Measurements from ENCODE around the gene BRIP1. TPM values are rescaled to one million over a fixed set of nuclear protein-coding genes. Genes with fewer than 3 reads are reported as not detected.

The BRIP1 gene
- total and polyA plus RNA-seq, 2 experiments from 2014 or later: 8.0 to 23.1 TPM

- TF ChIP-seq, protein P1, sequence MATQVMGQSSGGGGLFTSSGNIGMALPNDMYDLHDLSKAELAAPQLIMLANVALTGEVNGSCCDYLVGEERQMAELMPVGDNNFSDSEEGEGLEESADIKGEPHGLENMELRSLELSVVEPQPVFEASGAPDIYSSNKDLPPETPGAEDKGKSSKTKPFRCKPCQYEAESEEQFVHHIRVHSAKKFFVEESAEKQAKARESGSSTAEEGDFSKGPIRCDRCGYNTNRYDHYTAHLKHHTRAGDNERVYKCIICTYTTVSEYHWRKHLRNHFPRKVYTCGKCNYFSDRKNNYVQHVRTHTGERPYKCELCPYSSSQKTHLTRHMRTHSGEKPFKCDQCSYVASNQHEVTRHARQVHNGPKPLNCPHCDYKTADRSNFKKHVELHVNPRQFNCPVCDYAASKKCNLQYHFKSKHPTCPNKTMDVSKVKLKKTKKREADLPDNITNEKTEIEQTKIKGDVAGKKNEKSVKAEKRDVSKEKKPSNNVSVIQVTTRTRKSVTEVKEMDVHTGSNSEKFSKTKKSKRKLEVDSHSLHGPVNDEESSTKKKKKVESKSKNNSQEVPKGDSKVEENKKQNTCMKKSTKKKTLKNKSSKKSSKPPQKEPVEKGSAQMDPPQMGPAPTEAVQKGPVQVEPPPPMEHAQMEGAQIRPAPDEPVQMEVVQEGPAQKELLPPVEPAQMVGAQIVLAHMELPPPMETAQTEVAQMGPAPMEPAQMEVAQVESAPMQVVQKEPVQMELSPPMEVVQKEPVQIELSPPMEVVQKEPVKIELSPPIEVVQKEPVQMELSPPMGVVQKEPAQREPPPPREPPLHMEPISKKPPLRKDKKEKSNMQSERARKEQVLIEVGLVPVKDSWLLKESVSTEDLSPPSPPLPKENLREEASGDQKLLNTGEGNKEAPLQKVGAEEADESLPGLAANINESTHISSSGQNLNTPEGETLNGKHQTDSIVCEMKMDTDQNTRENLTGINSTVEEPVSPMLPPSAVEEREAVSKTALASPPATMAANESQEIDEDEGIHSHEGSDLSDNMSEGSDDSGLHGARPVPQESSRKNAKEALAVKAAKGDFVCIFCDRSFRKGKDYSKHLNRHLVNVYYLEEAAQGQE (IDR thresholded peaks at IDR 0.05; ENCODE audit: unreplicated experiment): no peak
- TF ChIP-seq POLR2AphosphoS5 (IDR thresholded peaks at IDR 0.05; ENCODE audit: low read depth) (no peak), CTCF (conservative IDR thresholded peaks at IDR 0.05; ENCODE audit: low read depth in 2 of 2) (no peak), ZNF114 (CRISPR knock-in tag; IDR thresholded peaks at IDR 0.05) (no peak), STAT1 (IDR thresholded peaks at IDR 0.05; ENCODE audit: unreplicated experiment) (no peak), CREB1 (CRISPR knock-in tag; IDR thresholded peaks at IDR 0.05; ENCODE audit: low read depth) (no peak), NANOG (IDR thresholded peaks at IDR 0.05; ENCODE audit: borderline replicate concordance) (no peak), ETS1 (IDR thresholded peaks at IDR 0.05) (no peak), JUNB (IDR thresholded peaks at IDR 0.05; ENCODE audit: unreplicated experiment) (no peak)
Measured at GRCh38 chr17:61660746-61661485, 202.4 kb downstream of the BRIP1 start (continued).

DNA sequence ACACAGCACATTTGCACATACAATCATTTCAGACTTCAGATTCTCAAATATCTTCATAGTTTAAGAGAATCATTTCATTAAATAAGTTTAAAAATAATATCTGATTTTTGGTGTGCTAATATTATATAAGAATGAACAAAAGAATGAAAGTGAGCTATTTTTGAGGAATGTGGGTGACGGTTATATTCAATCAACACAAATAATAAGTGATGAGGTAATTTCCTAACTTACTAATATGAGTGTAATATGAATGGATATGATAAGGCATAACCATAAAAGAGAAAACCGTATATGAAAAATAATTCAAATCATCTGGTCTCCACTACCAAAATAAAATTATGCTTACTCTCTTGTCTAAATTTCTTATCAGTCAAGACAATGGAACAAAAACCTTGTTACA lies 203.9 kb downstream of the BRIP1 start:
- H3K27ac ChIP-seq (ENCODE audit: low read depth): no peak overlapping the region
- no peaks in the 10 kb centered on the region for H3K9me2 ChIP-seq (ENCODE audit: insufficient read depth)
- no peak overlapping the region for H2AFZ ChIP-seq
- no peak overlapping the region for H3K4me2 ChIP-seq
- H3K36me3 ChIP-seq (ENCODE audit: insufficient read depth): no peaks in the 10 kb centered on the region
- no peaks in the 10 kb centered on the region for H3K36me3 Mint-ChIP-seq (ENCODE audit: low read depth)
- DNase-seq (ENCODE audit: low spot score) (no peak), ATAC-seq (no peak)
- H3K27ac Mint-ChIP-seq: no peak overlapping the region
- H4K20me1 ChIP-seq (replicated peaks; ENCODE audit: insufficient read depth): no peaks in the 10 kb centered on the region
- no peaks in the 10 kb centered on the region for H3K4me1 ChIP-seq (ENCODE audit: insufficient read depth)
- H3K79me2 ChIP-seq (replicated peaks; ENCODE audit: insufficient read depth): no peaks in the 10 kb centered on the region
- H3K27me3 ChIP-seq (ENCODE audit: insufficient read depth): no peaks in the 10 kb centered on the region
- H3K4me3 Mint-ChIP-seq: no peak overlapping the region
- TF ChIP-seq ETS1 (IDR thresholded peaks at IDR 0.05) (no peak), EZH2 (IDR thresholded peaks at IDR 0.05; ENCODE audit: low read depth, unreplicated experiment) (no peak), JUNB (IDR thresholded peaks at IDR 0.05; ENCODE audit: unreplicated experiment) (no peak), CTCF (conservative IDR thresholded peaks at IDR 0.05; ENCODE audit: low read depth in 2 of 2) (no peak), STAT1 (IDR thresholded peaks at IDR 0.05; ENCODE audit: unreplicated experiment) (no peak), NANOG (IDR thresholded peaks at IDR 0.05; ENCODE audit: borderline replicate concordance) (no peak)
- TF ChIP-seq, protein P1 (IDR thresholded peaks at IDR 0.05; ENCODE audit: unreplicated experiment): no peak
- no peak overlapping the region for H3K4me3 ChIP-seq
- H3F3A ChIP-seq (replicated peaks; ENCODE audit: low read depth): no peaks in the 10 kb centered on the region
- H3K4me1 Mint-ChIP-seq: no peaks in the 10 kb centered on the region
- 0 out of 3 replicates have a peak, but pooled peaks cover under 1% of the 10 kb centered on the region for H3K9me3 Mint-ChIP-seq
- peaks cover 2% of the 10 kb centered on the region for H3K27me3 Mint-ChIP-seq (ENCODE audit: insufficient read depth, low read depth, poor library complexity)

Data from GM23338 (cell line).